Activated T-cell treated with anti-CD3 and anti-CD28 coated beads for 1 hour (primary cell): ENCODE data around the gene CISD2.
"Not testable (repeated sequence)": the region's sequence is repeated elsewhere in the genome, so short reads cannot be mapped to it uniquely, and the experiment has no call there.

Experiments
- DNase-seq: peaks from one replicate; pipeline ENCODE4 v3.0.0-alpha.2; 2020; ENCODE audit warnings: low read depth

The CISD2 gene

DNA sequence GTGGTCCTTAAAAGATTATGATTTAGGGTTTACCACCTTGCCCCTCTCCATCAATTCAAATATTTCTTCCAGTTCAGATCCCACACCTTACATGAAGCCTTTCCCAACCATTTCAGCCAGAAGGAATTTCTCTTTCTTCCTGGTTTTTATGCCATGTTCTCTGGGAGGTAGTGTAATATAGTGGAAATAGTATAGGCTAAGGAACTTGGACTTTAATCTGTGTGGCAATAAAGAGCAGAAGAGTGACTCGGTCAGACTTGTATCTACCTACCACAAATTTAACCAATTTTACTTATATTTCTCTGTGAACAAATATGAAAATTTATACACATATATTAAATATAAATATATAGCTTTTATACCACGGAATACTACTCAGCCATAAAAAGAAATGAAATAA is 18.4 kb upstream of the CISD2 start:
- DNase-seq: no peak

GRCh38 chr4:102858828-102859464 is 9.8 kb upstream of the CISD2 start:
- no peak for DNase-seq

DNA sequence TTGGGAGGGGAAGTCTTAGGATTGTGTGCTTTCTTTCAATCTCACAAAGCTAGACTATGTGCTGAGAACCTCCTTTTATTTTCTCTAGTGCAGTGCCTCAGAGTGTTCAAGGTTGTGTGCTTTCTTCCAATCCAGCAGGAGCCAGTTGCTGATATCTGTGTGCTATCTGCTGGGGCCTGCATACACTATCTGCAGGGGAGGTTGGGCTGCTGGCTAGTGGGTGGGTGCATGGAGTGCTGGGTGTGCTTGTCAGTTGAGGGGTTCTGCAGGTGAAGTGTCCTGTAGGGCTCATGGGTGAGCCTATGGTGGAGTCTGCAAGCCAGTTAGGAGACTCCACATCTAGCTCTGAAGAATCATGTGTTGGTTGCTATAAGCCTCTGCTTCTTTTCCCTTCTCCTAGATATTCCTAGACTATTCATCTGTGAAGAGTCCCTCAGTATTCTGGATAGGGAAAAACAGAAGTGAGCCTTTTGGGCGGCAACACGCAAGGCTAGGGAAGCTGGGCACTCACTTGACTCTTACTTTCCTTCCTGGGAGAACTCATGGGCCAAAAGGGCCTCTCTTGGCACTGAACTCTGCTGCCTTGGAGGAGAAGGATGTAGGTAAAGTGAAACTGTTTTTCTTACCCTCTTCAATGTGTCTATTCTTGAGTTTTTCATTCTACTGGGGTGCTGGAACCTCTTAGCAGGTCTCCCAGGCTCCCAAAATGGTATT is 8.0 kb upstream of the CISD2 start:
- no peak for DNase-seq

DNA sequence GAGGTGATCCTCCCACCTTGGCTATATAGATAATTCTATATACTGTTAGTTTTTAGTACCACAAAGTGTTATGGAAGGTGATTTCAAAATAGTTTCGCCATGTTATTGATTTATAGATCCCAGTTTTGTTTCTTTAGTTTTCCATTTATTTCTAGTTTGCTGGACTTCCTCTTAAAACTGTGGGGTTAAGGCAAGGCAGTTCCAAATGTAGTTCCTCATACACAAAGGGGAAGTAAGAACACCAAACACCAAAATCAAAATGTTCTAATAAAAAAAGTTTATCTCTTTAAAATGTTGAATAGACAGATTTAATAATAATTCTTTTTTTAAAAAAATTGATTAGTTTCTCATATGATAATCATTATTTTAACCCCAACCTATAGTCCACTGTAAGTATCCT is 6.8 kb upstream of the CISD2 start:
- no peak for DNase-seq

DNA sequence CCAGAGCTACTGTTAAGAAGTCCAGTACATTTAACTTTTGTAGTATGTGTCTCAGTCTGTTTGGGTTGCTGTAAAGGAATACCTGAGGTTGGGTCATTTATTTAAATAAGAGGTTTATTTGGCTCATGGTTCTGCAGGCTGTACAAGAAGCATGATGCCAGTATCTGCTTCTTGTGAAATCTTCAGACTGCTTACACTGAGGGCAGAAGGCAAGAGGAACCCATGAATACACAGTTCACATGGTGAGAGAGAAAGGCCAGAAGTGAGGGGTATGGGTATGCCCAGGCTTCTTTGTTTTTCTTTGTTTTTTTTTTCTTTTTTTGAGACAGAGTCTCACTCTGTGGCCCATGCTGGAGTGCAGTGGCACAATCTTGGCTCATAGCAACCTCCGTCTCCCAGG is 6.0 kb upstream of the CISD2 start:
- DNase-seq: no peak

GRCh38 chr4:102865327-102865726 is 3.5 kb upstream of the CISD2 start:
- DNase-seq: not testable (repeated sequence)

GRCh38 chr4:102867278-102868152 is 1.3 kb upstream of the CISD2 start:
- DNase-seq: no peak

DNA sequence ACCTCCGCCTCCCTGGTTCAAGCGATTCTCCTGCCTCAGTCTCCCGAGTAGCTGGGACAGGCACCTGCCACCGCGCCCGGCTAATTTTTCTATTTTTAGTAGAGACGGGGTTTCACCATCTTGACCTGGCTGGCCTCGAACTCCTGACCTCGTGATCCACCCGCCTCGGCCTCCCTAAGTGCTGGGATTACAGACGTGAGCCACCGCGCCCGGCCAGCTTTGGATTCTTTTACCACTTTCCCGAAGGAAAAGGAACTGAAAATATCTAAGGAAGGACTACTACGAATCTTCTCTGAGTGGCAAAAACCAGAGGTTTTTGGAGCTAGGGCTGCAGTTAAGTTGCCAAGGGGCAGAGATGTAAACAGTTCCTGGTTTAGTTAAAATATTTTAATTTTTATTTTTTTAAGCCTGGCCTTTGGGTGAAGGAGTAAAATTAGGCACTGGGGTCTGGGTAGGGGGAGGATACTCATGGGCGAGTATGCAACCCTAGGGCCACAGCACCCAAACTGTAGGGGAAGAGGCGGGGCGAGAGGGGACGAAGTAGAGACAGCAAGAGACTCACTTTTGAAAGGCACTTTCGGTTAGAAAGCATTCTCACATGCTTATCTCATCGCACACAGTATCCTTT is 525 bp upstream of the CISD2 start:
- no peak for DNase-seq

GRCh38 chr4:102869569-102870197 is 891 bp downstream of the CISD2 start:
- no peak for DNase-seq

DNA sequence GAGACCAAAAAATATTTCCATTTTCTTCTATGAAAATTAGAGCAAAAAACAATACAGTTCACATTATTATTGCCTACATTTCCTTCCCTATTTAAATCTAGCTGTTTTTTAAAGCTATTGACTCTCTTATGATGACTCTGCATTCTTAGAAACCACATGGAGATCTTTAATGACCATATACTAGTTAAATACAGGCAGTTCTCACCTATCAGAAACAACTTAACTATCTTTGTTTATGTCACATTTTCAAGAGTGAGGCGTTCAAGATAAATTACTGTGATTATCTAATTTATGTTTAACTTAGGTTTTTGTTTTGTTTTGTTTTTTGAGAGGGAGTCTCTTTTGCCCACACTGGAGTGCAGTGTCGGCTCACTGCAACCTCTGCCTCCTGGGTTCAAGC is 3.0 kb downstream of the CISD2 start:
- DNase-seq: no peak

- not testable (repeated sequence) for DNase-seq
These were observed 8.8 kb downstream of the CISD2 start for GRCh38 chr4:102877477-102878106.

DNA sequence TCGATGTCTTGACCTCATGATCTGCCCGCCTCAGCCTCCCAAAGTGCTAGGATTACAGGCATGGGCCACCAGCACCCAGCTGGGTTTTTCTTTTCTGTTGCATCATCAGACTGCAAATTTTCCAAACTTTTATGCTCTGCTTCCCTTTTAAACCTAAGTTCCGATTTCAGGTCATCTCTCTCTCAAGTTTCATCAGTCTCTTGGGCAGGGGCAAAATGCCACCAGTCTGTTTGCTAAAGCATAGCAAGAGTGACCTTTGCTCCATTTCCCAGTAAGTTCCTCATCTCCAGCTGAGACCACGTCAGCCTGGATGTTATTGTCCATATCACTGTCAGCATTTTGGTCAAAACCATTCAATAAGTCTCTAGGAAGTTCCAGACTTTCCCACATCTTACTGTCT is 9.6 kb downstream of the CISD2 start:
- not testable (repeated sequence) for DNase-seq

DNA sequence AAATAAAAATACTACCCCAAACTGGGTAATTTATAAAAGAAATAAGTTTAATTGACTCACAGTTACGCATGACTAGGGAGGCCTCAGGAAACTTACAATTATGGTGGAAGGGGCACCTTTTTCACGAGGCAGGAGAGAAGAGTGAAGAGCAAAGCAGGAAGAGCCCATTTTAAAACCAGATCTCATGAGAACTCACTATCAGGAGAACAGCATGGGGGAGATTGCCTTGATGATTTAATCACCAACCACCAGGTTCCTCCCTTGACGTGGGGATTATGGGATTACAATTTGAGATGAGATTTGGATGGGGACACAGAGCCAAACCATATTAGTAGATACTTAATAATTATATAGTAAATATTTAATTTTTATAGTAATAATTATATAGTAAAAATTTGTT is 10.1 kb downstream of the CISD2 start:
- DNase-seq: no peak

DNA sequence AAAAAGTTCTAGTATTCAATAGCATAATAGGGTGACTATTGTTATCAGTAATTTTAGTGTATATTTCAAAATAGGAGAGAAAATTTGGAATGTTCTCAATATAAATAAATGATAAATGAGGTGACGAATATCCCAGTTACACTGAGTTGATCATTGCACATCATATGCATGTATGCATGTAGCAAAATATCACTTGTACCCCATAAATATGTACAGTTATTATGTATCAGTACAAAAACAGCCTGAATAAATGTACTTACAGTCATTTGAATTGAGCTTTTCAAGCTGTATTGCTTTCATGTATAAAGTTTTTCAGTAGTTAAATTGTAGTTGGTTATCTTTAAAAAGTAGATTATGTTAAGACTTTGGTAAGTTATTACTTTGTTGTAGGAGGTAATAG is 12.6 kb downstream of the CISD2 start:
- no peak for DNase-seq

GRCh38 chr4:102883278-102883677 is 14.5 kb downstream of the CISD2 start:
- DNase-seq: no peak

DNA sequence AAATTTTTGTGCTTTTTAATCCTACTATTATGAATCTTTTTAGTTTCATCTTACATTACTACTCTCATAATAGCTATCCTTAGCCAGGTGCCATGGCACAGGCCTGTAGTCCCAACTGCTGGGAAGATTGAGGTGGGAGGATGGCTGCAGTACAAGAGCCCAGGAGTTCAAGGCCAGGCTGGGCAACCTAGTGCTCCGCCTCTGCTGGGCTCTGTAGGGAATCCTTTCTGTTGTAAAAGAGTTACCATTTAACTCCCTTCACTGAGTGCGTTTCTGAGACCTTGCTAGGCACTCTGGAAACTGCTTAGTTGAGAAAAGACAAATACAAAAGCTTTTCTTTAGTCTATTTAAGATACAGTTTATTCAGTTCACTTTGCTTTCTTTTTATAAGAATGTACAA is 19.8 kb downstream of the CISD2 start:
- not testable (repeated sequence) for DNase-seq

- not testable (repeated sequence) for DNase-seq
These were observed 21.1 kb downstream of the CISD2 start for GRCh38 chr4:102889866-102890265.

DNA sequence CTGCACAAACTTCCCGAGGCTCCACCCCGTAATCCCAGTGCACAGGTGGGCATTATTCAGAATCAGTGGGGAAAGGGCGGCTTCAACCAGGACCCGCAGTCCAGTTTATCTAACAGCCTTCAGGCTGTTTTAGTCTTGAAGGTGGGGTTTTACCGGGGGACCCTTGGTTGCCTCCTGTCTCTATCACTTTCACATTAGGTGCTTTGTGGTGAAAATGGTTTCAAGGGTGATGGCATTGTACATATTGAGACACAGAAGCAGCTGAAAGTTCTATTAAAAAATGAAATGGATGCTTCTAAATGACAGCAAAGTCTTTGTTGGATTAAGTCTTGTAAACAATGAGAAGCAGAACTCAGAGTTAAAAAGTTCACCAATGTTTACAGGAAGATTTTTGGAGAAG is 27.8 kb downstream of the CISD2 start:
- not testable (repeated sequence) for DNase-seq

DNA sequence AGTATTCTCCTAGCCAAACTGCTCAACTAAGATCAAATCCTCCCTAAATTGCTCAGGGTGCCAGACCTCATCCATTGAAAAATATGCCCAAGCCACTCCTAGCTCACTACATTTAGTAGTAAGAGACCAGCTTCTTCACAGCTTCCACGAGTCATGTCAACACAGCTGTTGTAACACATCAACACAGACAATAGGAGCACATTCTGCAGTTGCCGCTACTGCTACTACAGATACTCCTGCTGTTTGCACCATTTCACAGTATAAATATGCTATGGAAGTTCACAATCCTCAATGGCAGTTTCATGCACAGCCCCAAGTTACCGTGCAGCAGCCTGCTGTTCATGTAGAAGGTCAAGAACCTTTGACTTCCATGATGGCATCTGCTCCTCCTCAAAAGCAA is 28.8 kb downstream of the CISD2 start:
- DNase-seq: not testable (repeated sequence)

DNA sequence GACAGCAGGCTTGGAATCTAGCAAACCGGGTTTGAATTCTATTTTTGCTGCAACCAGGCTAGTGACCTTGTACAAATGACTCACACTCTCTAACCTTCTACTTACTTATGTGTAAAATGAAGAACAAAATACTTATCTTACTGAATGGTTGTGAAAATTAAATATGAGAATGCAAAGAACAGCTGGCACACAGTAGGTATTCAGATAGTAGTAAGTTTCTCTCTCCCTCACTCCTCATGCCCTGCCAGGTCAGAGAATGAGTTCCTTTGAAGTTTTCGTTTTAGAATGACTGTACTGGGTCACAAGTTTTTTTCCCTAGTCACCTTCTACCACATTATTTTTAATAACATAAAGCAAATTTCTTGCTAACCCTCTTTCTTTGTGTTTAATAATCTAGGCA is 33.0 kb downstream of the CISD2 start:
- DNase-seq: no peak

DNA sequence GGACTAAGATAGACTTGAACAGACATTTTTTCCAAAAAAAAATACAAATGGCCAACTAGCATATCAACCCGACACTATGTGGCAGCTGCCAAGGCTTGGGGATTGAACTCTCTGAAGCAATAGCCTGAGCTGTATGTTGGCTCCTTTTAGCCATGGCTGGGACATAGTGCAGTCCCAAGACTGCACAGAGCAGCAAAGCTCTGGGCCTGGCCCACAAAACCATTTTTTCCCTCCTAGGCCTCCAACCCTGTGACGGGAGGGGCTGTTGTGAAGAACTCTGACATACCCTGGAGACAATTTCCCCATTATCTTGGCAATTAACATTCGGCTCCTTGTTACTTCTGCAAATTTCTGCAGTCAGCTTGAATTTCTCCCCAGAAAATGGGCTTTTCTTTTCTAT is 50.1 kb downstream of the CISD2 start:
- DNase-seq: no peak

- DNase-seq: not testable (repeated sequence)
These were observed 50.9 kb downstream of the CISD2 start for GRCh38 chr4:102919697-102920096.
